ENCODE data around the gene FOXN1.

FOXN1 gene

DNA sequence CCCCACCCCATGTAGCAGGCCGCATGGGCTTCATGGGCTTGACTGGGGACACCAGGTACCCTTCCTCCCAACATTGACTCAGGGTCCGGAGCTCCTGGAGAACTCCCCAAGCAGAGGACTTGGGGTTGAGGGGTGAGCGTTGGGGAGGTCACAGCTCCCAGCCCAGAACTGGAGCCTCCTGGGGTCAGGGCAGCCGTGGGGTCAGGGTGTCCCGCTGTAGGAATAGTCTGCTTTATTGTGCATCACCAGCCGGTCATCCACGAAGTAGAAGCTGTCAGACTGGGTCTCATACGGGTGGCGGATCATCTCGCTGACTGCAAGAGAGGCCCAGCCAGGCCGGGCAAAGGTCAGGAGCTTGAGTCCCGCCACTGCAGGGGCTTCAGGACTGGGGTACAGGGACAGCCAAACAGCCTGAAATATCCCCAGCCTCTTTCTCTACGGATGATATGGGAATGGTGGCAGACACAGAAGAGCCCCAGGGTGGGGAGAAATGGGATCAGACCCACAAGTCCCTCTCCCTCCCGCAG, 41.0 kb downstream of the FOXN1 start:
- DNase-seq (ENCODE audit: low read depth in 2 of 2), result no peak

- DNase-seq (ENCODE audit: low read depth in 2 of 2), result peak in 1 of 2 donors; percentile 49
These were observed 41.7 kb downstream of the FOXN1 start for GRCh38 chr17:28547623-28548416.

GRCh38 chr17:28548417-28549130, 42.4 kb downstream of the FOXN1 start:
- DNase-seq (ENCODE audit: low read depth in 2 of 2), result no peak

GRCh38 chr17:28549236-28550132, 43.3 kb downstream of the FOXN1 start:
- peak; percentile 21 to 27 for DNase-seq (ENCODE audit: low read depth in 2 of 2)

GRCh38 chr17:28550858-28551257, 44.7 kb downstream of the FOXN1 start:
- DNase-seq (ENCODE audit: low read depth in 2 of 2), result no peak

DNA sequence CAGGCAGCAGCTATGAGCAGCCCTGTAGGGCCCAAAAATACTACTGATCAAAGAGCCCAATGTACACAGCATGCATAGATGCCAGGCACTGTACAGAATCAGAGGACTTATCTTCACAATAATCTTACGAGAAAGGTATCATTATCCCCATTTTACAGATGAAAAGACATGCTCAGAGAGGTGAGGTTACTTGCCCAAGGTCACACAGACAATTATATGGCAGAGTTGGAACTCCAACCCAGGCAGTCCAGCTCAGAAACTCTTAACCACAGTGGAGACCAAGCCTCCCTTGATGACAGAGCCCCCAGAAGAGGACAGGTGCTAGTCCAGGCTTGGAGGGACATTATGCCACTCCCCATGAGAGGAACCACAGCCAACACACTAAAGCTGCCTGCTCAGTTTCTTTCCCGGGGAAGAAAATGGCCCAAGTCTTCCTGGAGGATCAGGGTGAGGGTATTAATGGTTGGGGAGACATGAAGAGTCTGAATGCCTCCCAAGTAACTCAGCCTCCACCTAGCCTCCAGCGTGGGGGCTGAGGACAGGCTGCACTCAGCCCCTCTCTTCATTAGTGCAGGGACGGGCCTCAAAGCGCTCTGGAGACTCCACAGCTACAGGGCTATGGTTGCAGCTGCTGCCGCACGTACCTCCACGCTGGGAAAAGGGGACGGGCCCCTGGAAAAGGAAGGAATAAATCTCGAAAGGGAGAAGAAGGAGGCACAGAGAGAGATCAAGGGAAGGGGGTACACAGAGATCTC, 45.5 kb downstream of the FOXN1 start:
- DNase-seq (ENCODE audit: low read depth in 2 of 2), result no peak

GRCh38 chr17:28552176-28552999, 46.2 kb downstream of the FOXN1 start, which contains the start of gene UNC119:
TSS of gene UNC119 (minus strand) at chr17:28552624. CDS start at chr17:28552557, 67 bp downstream.
- DNase-seq (ENCODE audit: low read depth in 2 of 2), result peak; percentile 56 to 75

GRCh38 chr17:28553000-28553505, 46.9 kb downstream of the FOXN1 start:
- DNase-seq (ENCODE audit: low read depth in 2 of 2), result no peak

DNA sequence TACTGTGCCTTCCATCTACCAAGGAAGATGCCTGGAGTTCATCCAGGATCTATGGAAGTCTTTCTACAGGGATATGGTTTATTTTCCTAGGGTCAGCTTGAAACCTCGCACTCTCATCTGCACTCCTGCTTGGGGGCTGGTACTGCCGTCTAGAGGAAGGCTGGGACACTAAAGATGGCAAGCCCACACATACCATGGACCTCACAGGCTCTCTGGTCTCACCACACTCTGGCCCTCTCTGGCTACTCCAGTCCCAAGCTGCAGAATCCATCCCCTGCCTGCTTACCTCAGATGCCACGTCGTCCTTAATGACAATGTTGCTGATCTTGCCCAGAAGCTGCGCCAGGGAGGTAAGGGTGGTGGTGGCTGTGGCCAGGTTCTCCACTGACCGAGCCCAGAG, 48.4 kb downstream of the FOXN1 start:
- DNase-seq (ENCODE audit: low read depth in 2 of 2), result no peak

GRCh38 chr17:28555022-28555421, 48.9 kb downstream of the FOXN1 start:
- DNase-seq (ENCODE audit: low read depth in 2 of 2), result no peak

GRCh38 chr17:28563475-28563874, 57.3 kb downstream of the FOXN1 start:
- no peak for DNase-seq (ENCODE audit: low read depth in 2 of 2)

DNA sequence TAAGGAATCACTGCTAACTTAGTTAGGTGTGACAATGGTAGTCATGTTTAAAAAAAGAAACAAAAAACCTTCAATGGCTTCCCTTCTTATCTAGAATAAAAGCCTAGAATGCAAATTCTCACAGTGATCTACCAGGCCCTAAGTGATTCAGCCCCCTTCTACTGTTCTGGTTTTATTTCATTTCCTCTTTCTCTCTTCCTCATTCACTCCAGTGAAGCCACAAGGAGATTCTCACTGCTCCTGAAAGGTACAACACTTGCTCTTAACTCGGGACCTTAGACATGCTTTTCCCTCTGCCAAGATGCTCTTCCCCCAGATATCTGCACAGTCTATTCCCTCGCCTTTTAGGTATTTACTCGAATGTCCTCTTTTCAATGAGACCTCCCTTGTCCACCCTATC, 61.5 kb downstream of the FOXN1 start:
- no peak for DNase-seq (ENCODE audit: low read depth in 2 of 2)

DNA sequence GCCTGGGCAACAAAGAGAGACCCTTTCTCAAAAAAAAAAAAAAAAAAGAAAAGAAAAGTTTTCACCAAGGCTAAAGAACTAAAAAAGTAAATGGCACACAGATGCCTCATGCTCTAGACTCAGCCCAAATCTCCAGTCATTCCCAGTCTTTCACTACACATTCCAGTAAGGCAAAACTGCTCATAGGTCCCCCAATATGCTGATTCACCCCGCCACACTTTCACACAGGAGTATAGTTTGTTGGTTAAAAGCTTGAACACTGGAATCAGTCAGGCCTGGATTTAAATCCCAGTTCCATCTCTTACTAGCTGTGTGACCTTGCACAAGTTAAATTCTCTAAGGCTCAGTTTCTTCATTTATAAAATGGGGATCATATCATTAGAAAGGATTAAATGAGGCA, 63.3 kb downstream of the FOXN1 start:
- no peak for DNase-seq (ENCODE audit: low read depth in 2 of 2)

DNA sequence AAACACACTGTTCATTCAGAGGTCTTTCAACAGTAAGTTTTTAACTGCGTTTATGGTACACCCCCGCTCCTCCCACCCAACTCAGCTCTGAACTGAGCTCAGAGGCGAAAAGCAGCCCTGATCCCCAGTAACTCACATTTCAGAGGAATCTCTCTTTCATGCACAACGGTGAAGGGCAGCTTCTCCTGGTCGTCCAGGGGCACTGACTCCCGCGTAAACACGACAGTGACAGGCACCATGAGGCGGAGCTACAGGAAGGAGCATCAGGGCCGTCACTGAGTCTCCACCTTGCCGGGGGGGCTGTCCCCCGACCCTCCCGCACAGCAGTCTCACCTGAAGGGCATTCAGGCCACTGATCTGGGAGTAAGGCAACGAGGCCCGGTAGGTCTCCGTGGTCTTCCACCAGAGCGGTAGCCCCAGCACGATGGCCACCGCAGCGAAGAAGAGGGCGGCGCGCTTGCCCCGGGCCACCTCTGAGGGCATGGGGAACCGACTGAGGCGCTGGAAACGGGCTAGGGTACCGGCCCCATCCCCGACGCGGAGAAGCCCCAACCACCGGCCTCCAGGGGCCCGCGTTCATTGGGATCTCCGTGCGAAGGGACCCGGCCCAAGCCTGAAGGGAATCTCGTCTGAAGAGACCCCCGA, 64.7 kb downstream of the FOXN1 start:
- DNase-seq (ENCODE audit: low read depth in 2 of 2), result no peak

- peak; percentile 71 to 79 for DNase-seq (ENCODE audit: low read depth in 2 of 2)
These were observed 65.4 kb downstream of the FOXN1 start, which contains the start of gene PIGS for GRCh38 chr17:28571361-28572122. TSS of gene PIGS (minus strand) at chr17:28571524. CDS start at chr17:28571496, 28 bp downstream.

DNA sequence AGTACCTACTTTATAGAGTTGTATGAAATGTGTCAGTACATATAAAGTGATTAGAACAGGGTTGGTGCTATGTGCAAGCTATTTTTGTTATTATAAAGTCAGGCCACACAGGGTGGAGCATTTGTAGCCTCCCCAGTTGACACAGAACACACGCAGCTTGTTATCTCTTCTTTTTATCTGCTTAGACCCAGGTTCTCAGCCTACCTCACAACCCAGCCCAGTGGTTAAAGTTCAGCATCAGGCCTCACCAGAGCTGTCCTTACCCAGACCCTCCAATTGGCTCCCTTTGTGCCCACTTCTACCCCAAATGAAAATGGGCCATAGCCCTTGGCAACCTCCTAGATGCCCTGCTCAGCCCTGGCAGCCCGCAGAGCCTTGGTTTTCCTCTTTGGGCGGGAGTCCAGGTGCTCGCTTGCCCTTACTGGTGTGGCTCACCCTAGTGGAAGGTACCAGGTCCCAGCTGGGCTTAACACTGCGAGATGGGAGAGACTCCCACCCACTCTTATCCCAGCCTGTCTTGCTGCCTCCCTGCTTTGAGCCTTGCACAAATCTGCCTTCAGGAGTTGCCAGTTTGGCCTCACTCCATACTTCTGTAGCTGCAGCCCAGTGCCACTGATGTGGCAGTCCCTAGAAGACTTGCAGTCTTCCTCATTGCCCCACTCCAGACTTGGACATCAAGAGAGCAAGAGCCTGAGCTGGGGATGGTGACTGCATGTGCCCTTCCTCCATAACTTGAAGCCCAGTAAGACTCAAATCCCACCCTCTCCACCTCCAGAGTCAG, 66.3 kb downstream of the FOXN1 start:
- DNase-seq (ENCODE audit: low read depth in 2 of 2), result no peak

- no peak for DNase-seq (ENCODE audit: low read depth in 2 of 2)
These were observed 66.9 kb downstream of the FOXN1 start for GRCh38 chr17:28573040-28573380.

DNA sequence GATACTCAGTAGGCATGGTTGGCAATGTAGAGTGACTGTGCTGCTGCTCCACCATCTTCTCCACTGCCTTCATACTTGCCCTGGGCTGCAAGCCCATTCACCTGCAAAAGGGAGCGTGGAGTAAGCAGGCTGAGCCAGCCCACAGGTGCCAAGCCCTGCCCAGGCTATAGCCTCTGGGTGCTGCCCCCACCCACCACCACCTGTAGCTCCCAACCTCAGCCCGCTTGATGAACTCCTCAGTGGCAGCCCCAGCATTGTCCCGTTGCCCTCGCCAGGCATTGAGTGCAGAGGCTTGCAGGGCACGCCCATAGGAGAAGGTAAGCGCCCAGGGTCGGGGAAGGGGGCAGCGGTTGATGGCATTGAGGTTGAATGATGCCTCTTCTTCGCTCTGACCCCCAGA, 67.4 kb downstream of the FOXN1 start:
- no peak for DNase-seq (ENCODE audit: low read depth in 2 of 2)

All from stimulated activated CD4-positive, alpha-beta T cell treated with anti-CD3 and anti-CD28 coated beads, Interleukin-1b, Interleukin-23, amount 100 ng/mL, for 1 hour (primary cell).